ENCODE results near the gene LPCAT3.

DNA sequence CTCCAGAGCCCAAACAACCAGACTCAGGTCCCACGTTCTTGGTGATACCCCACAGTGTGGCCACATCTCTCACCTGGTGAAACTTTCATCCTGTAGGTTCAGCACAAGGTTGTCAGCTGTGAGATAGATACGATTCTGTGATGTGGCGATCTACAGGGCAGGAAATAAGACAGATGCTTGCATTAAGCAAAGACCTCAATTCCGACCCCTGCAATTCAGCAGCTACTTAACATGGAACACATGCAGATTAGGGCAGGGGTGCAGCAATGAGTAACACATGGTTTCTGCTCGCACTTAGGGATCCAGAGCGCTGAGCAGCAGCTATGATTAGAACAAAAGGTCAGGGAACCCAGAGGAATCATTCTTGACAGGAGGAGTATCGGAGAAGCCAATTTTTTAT is 51.9 kb downstream of the LPCAT3 start:
- no peak for TF ChIP-seq CTCF (IDR thresholded peaks at IDR 0.05; ENCODE audit: low read depth, low read length, poor library complexity, severe bottlenecking)
- TF ChIP-seq EZH2phosphoT487 (IDR thresholded peaks at IDR 0.05; ENCODE audit: borderline replicate concordance, low read length), result no peak

All from DOHH2 (cell line).